ENCODE measurements around the gene DSE.
"Not testable (repeated sequence)": the region's sequence is repeated elsewhere in the genome, so short reads cannot be mapped to it uniquely, and the experiment has no call there.

DSE gene

DNA sequence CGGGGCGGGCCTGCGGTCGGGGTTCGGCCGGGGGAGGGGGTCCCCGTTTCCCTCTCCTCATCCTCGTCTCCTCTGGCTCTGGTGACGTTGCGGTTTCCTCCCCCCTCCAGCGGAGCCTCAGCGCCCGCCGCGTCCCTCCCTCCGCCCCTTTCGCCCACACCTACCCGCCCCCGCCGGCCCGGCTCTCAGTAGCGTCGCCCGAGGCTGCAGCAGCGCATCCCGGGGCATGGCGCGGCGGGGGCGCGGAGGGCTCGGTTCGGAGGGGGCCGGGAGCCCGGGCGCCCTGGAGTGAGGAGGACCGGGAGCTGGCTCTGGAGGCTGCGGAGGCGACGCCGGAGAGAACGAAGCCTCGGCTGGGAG lies at the start of gene DSE:
Gene DSE, plus strand, starts transcription at position 188 of the 360 bp plus-strand sequence. CDS start 28,304 bp downstream, outside the sequence.
- DNase-seq (ENCODE audit: low read depth): peak; percentile 55

- not testable (repeated sequence) for DNase-seq (ENCODE audit: low read depth)
Measured at GRCh38 chr6:116321933-116322332, 48.8 kb upstream of the DSE start.

GRCh38 chr6:116323863-116324262 lies 46.9 kb upstream of the DSE start:
- no peak for DNase-seq (ENCODE audit: low read depth)

DNA sequence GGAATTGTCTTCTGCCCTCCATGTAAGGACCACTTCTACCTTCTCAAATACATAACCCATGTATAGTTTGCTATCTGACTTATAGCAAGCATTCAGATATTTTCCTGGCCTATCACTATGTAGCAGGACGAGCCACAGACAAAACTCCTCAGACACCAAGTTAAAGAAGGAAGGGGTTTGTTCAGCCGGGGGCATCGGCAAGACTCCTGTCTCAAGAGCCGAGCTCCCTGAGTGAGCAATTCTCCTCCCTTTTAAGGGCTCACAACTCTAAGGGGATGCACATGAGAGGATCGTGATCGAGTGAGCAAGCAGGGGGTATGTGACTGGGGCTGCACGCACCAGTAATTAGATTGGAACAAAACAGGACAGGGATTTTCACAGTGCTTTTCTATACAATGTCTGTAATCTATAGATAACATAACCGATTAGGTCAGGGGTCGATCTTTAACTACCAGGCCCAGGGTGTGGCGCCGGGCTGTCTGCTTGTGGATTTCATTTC lies 45.1 kb upstream of the DSE start:
- not testable (repeated sequence) for DNase-seq (ENCODE audit: low read depth)

- no peak for DNase-seq (ENCODE audit: low read depth)
Measured at GRCh38 chr6:116326181-116326671, 44.5 kb upstream of the DSE start.

DNA sequence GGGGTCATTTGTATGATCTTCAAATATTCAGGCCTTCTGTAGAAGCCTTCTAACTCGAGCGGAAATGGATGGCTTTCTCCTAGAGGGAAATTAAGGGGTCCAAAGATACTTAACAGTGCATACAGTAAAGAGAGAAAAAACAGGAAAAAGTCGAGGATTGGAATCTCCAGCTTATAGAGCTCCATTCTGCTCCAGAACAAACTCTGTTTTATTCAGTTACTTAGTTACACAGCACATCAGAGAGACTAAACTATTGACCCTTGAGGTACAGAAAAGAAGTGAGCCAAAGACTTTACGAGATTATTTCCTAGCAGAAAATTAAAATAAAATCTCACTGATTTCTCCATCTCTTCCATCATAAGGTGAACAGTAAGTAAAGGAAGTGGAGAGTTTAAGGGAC lies 43.8 kb upstream of the DSE start:
- no peak for DNase-seq (ENCODE audit: low read depth)

GRCh38 chr6:116327803-116328527 lies 42.8 kb upstream of the DSE start:
- no peak for DNase-seq (ENCODE audit: low read depth)

DNA sequence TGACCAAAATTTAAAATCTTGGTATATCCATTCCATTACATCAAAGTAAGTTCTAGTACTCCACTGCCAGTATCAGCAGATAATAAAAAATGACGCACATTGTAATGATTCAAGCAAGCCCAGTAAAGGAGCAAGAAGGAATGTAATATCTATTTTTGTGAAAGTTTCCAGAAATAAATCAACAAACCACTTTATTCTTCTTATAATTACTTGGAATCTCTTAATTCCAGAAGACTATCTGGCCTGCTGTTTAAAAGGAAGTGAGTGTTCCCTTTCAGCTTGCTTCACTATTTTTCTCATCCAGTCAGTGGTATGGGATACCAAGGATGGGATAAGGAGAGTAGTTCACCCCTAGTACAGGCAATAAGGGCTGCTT lies 42.2 kb upstream of the DSE start:
- no peak for DNase-seq (ENCODE audit: low read depth)

DNA sequence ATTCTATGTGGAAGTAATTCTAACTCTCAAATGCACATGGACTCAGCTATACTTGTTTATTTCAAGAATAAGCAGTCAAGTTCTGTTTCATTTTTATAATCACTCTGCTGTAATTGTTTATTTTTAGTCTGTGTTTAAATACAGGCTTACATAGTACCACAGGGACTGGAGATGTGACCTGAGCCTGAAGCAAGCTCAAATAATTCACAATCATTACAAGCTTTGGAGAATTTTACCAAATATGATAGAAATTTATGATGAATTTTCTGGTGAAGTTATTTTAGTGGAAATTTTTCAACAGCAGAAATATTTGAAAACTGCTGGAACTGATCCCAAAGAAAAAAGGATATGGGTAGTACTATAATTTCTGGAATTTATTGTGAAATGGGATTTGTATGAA lies 41.6 kb upstream of the DSE start:
- no peak for DNase-seq (ENCODE audit: low read depth)

DNA sequence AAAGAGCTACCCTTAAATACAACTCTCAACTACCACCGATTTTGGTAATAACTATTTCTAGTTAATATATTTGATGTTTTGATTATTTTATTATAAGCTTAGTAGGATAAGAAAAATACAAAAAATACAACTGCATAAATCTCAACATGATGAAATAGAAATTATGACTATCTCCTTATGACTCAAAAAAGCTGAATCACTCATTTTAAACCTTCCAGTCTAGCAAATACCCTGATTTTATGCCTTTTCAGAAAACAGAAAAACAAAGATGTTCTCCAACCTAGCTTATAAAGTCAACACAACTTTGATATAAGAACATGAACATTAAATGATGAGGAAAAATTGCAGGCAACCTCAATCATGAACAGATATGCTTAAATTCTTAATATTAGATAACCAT lies 40.2 kb upstream of the DSE start:
- DNase-seq (ENCODE audit: low read depth): no peak

DNA sequence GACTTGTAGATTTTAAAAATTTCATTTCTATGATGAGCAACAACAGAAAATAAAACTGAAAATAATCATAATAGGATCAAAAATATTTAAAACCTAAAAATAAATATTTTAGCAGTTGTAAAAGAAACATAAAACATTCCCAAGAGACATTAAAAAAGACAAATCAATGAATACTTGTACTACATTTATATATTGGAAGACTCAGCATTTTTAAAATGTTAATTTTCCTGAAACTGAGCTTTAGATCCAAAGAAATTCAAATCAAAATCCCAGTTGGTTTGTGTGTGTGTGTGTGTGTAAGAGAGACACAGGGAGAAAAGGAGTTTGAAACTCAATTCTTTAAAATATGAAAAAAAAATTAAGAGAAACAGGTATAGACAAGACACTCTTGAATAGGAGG lies 38.7 kb upstream of the DSE start:
- DNase-seq (ENCODE audit: low read depth): no peak

DNA sequence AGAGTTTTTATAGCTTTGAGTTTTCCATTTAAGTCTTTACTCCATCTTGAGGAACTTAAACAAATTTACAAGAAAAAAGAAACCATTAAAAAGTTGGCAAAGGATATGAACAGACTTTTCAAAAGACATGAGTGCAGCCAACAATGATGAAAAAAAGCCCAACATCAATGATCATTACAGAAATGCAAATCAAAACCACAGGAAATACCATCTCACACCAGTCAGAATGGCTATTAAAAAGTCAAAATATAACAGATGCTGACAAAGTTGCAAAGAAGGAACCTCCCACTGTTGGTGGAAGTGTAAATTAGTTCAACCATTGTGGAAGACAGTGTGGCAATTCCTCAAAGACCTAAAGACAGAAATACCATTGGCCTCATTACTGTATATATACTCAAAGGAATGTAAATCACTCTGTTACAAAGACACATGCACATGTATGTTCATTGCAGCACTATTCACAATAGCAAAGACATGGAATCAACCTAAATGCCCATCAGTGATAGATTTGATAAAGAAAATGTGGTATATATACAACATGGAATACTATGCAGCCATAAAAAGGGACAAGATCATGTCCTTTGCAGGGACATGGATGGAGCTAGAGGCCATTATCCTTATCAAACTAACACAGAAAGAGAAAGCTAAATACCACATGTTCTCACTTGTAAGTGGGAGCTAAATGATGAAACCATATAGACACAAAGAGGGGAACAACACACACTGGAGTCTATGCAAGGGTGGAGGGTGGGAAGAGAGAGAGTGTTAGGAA lies 35.9 kb upstream of the DSE start:
- not testable (repeated sequence) for DNase-seq (ENCODE audit: low read depth)

GRCh38 chr6:116335612-116336215 lies 35.0 kb upstream of the DSE start:
- DNase-seq (ENCODE audit: low read depth): no peak

DNA sequence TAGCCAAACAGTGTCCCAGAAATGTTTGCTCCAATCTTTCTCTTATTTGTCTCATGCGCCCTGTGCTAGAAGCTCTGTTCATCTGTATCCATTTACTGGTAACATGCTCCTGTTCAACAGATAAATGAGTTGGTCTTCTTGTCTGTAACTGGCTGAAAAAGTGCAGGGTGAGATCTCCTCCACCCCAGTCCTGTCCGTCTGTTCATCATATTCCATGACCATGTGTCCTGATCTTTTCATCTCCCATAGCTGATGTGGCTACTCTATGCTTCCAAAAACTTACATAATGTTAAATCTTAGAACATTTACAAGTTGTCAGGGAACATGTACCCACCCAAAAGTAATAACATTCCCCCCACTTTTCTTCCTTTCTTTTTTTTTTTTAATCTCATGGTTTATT lies 31.8 kb upstream of the DSE start:
- DNase-seq (ENCODE audit: low read depth): no peak

DNA sequence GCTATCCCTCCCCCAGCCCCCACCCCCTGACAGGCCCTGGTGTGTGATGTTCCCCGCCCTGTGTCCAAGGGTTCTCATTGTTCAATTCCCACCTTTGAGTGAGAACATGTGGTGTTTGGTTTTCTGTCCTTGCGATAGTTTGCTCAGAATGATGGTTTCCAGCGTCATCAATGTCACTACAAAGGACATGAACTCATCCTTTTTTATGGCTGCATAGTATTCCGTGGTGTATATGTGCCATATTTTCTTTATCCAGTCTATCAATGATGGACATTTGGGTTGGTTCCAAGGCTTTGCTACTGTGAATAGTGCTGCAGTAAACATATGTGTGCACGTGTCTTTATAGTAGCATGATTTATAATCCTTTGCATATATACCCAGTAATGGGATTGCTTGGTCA lies 30.1 kb upstream of the DSE start:
- not testable (repeated sequence) for DNase-seq (ENCODE audit: low read depth)

DNA sequence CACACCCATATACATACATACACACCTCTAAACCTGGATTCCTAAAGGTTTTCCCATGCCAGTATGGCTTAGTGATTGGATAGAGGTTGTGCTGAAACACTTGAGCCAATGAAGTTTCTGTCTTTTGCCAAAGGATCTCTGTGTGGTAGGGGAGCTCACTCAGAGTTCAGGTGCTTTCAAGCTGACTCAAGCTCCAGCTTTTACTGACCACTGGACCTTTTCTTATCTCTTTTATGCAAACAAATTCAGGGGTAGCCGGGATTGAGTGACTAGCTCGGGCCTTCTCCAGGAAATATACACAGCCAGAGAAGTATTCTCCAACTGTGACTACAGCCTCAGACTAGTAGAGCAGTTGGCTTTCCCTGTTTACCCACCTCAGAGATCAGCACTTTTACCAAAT lies 21.5 kb upstream of the DSE start:
- DNase-seq (ENCODE audit: low read depth): no peak

- no peak for DNase-seq (ENCODE audit: low read depth)
Measured at GRCh38 chr6:116351101-116351500, 19.6 kb upstream of the DSE start.

DNA sequence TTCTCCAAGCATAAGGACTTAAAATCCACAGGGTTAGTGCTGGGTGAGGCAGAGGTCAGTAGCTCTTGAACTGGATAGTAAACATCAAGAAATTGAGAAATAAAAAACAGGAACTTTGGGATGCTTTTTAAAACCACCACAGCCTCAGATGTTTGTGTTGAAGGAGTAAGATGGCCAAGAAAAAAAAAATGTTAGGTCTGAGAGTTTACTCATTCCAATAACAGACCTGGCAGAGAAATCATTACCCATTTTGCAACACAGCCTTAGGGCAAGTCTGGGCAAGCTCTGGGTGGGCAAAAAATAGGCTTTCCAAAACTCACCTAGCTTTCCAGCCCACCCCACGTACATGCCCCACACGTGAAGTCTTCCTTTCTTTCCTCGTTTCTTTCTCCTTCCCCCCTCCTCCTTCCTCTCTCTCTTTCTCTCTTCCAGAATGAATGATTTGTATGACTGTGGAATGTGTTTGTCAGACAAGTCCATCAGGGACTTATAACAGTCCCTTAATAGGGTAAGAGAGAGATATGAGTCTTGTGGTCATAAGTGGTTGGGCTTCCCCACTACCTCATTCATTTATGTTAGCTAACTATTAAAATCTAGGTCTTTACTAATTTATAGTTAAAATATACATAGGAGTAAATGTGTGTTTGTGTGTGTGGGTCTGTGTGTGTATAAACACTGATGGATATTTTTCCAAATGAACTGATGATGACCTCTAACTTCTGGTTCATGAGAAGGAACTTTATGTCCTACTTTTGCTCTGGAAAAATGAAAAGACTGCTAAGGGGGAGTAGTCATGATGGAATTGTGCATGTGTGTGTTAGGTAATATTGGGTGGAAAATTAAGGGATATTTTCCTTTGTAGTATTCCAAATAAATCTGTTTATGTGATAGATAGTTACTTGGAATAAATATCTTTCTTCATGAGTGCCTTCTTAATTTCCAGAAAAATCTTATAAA lies 18.0 kb upstream of the DSE start:
- DNase-seq (ENCODE audit: low read depth): no peak

- DNase-seq (ENCODE audit: low read depth): no peak
Measured at GRCh38 chr6:116354236-116354635, 16.5 kb upstream of the DSE start.

GRCh38 chr6:116355796-116356195 lies 15.0 kb upstream of the DSE start:
- DNase-seq (ENCODE audit: low read depth): no peak

DNA sequence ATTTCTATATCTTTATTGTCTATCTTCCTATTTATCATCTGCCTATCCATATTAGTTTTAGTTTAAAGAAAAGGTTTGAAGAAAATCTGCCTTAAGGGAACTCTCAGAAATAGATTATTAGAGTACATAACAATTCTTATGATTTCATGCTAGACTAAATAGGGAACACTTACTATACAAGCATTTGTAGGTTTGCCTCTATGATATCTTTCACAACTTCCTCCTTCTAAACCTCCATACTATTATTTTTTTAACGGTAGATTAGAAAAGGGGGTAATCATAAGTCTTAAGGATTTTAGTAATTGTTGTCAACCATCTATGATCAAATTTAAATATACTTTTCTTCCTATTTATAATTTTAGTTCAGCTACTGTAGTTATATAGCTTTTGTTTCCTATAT lies 11.6 kb upstream of the DSE start:
- DNase-seq (ENCODE audit: low read depth): no peak

DNA sequence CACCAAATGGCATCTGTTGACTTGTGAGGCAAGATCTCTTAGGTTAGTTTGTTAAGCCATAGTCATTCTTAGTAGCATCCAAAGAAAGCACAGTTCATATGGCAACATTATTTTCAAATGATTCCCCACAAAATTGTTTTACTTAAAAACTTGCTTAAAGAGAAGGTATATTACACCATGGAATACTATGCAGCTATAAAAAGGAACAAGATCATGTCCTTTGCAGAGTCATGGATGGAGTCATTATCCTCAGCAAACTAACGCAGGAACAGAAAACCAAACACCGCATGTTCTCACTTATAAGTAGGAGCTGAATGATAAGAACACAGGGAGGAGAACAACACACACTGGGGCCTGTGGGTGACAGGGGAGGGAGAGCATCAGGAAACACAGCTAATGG lies 10.9 kb upstream of the DSE start:
- no peak for DNase-seq (ENCODE audit: low read depth)

All from fibroblast of the conjunctiva (primary cell).